Prostate gland (tissue), 2 donors: ENCODE measurements around the gene CLCA4. TPM values are rescaled to one million over a fixed set of nuclear protein-coding genes. Genes with fewer than 3 reads are reported as not detected.

Experiments
- DNase-seq: peaks from one replicate; pipeline ENCODE4 v3.0.0-alpha.2; 2019; ENCODE audit warnings: low spot score
- H3K27ac ChIP-seq, 2 donors: fragments of 200-600 bp; sonication (generic); 2 replicates each; pipeline ENCODE4 v1.5.1; 2017 to 2019
- H3K27me3 ChIP-seq: fragments of 200-600 bp; sonication (generic); replicated peaks from 2 replicates; pipeline ENCODE4 v1.5.1; 2019; ENCODE audit not compliant: insufficient read depth
- H3K36me3 ChIP-seq, 2 donors: fragments of 200-600 bp; sonication (generic); 1 replicate in 1 of 2; 2 replicates in 1 of 2; pipeline versions ENCODE4 v1.5.1 to v1.8.1; 2017 to 2019
- H3K4me1 ChIP-seq: fragments of 200-600 bp; sonication (generic); replicated peaks from 2 replicates; pipeline ENCODE4 v1.5.1; 2019
- H3K4me3 ChIP-seq, 2 donors: fragments of 200-600 bp; sonication (generic); 2 replicates each; pipeline ENCODE4 v1.5.1; 2017 to 2019
- H3K9me3 ChIP-seq: fragments of 200-600 bp; sonication (generic); 2 replicates; pipeline ENCODE4 v1.5.1; 2017
- CTCF ChIP-seq, 4 experiments: fragments of 200-600 bp in 2 of 4; fragments of 450-650 bp in 2 of 4; sonication (generic) in 2 of 4; IDR thresholded peaks; 1 replicate in 3 of 4; 2 replicates in 1 of 4; pipeline ENCODE4 v1.5.1; 2016 to 2019; ENCODE audit warnings: antibody characterized with exemption in 4 of 4, mild to moderate bottlenecking in 2 of 4, moderate library complexity in 2 of 4
- POLR2A ChIP-seq: fragments of 450-650 bp; IDR thresholded peaks from one replicate; pipeline ENCODE4 v1.6.1; 2016; ENCODE audit warnings: antibody characterized with exemption, mild to moderate bottlenecking
- POLR2AphosphoS5 ChIP-seq: sonication (generic); formaldehyde crosslinking; IDR thresholded peaks from one replicate; pipeline ENCODE4 v1.6.1; 2017; ENCODE audit warnings: antibody characterized with exemption
- WGBS: methylation state at CpG from one replicate; pipeline ENCODE4 v1.1.5; 2018; 5-methylcytosine and 5-hydroxymethylcytosine counted together
- intact Hi-C: fragments of 100-400 bp; cut with DNase I; formaldehyde crosslinking; loops from one replicate; pipeline ENCODE4 v1.14.2; 2022
- total RNA-seq, 2 donors: library from RNA; depleted of rRNA; stranded (reverse); fragments of >200 nt; gene quantifications; one replicate each; pipeline ENCODE4 v1.1.0, GENCODE V29; 2016

Gene CLCA4
- total RNA-seq, 2 donors from 2014 or later, result 0.80 to 1.4 TPM

- no peak for DNase-seq
- no peak overlapping the region for H3K4me3 ChIP-seq
- intact Hi-C loops, result no loop called here
- no peaks in the 10 kb centered on the region for H3K27me3 ChIP-seq
- H3K27ac ChIP-seq, result no peak overlapping the region
- H3K4me1 ChIP-seq, result no peaks in the 10 kb centered on the region
- H3K9me3 ChIP-seq, result no peaks in the 10 kb centered on the region
- no peaks in the 10 kb centered on the region for H3K36me3 ChIP-seq
- 85% methylated on average over 4 of the region's 4 CpGs for WGBS
- TF ChIP-seq POLR2AphosphoS5 (no peak), CTCF (IDR thresholded peaks at IDR 0.05) (no peak), POLR2A (no peak)
Measured at GRCh38 chr1:86619313-86619712, 72.4 kb downstream of the CLCA4 start.

DNA sequence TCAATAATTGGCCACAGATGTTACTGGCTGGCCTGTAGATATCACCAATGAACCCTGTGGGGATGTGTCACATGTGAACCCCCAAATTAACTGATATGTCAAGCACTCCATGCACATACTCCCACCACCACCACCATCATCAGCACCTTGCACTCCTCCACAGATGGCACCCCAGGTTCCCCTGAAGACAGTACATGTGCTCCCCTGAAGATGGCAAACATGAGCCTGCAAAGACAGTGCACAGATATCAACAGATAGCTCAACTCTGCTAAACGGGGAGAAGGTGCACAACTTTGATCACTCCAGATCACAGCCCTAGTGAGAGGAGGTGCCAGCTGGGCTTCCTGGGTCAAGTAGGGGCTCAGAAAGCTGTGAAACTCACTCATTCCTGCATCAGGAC, 74.4 kb downstream of the CLCA4 start:
- WGBS, result 38% methylated on average over 1 of the region's 1 CpG
- no peak for DNase-seq
- H3K36me3 ChIP-seq, result no peaks in the 10 kb centered on the region
- TF ChIP-seq POLR2A (no peak), CTCF (IDR thresholded peaks at IDR 0.05) (no peak), POLR2AphosphoS5 (no peak)
- no peaks in the 10 kb centered on the region for H3K27me3 ChIP-seq
- no peaks in the 10 kb centered on the region for H3K9me3 ChIP-seq
- H3K4me3 ChIP-seq, result no peak overlapping the region
- intact Hi-C loops, result no loop called here
- H3K4me1 ChIP-seq, result no peaks in the 10 kb centered on the region
- no peak overlapping the region for H3K27ac ChIP-seq

Other genes with a start within 250 kb of the CLCA4 start
- 10 to 100 TPM; 47.9 to 54.2 TPM for gene ODF2L, start 150.8 kb upstream of the CLCA4 start, total RNA-seq
- 1 to 10 TPM; 2.7 to 2.8 TPM for gene CLCA2, start 122.9 kb upstream of the CLCA4 start, total RNA-seq
- gene CLCA1, start 78.2 kb upstream of the CLCA4 start, total RNA-seq, result under 1 TPM in 1 of 2 donors, not detected in 1; 0.34 TPM
- 10 to 100 TPM; 26.9 to 44.0 TPM for gene SH3GLB1, start 157.5 kb downstream of the CLCA4 start, total RNA-seq